Epithelial cell of esophagus (primary cell): ENCODE results near the gene CMBL.

ENCODE experiments used
- DNase-seq: peaks from one replicate; pipeline ENCODE4 v3.0.0; 2010; ENCODE audit warnings: low read depth
- H3K4me3 ChIP-seq: 2 replicates; pipeline ENCODE4 v1.5.1; 2011; ENCODE audit warnings: mild to moderate bottlenecking, low read length, control low read depth
- TF ChIP-seq, protein P1 (sequence below): IDR thresholded peaks from 2 replicates; pipeline ENCODE4 v1.5.1; 2011; ENCODE audit warnings: low read depth, mild to moderate bottlenecking, low read length, control low read depth, inconsistent platforms; ENCODE audit not compliant: insufficient read depth; ENCODE audit errors: missing control alignments

Gene CMBL

DNA sequence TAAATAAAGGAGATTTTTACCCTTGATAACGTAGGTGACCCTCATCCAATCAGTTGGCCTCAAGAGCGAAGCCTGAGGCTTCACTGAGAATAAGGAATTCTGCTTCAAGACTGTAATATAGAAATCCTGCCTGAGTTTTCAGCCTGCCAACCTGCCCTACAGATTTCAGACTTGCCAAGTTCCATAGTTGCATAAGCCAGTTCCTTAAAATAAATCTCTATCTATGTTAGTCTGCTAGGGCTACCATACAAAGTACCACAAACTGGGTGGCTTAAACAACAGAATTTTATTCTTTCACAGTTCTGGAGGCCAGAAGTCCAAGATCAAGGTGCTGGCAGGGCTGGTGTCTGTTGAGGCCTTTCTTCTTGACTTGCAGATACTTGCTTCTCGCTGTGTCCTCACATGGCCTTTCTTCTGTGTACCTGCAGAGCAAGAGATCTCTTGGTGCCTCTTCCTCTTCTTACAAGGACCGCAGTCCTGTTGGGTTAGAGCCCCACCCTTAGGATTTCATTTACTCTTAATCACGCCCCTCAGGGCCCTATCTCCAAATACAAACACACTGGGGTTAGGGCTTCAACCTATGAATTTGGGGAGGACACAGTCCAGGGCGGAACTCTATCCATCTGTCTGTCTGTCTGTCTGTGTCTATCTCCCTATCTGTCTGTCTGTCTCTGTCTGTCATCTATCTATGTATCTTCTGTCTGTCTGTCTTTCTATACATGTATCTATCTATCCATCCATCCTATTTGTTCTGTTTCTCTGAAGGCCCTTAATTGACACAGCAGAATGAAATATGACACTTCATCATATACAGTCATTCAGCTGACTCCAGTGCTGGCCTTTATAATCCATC lies 17.0 kb upstream of the CMBL start:
- TF ChIP-seq, protein P1, sequence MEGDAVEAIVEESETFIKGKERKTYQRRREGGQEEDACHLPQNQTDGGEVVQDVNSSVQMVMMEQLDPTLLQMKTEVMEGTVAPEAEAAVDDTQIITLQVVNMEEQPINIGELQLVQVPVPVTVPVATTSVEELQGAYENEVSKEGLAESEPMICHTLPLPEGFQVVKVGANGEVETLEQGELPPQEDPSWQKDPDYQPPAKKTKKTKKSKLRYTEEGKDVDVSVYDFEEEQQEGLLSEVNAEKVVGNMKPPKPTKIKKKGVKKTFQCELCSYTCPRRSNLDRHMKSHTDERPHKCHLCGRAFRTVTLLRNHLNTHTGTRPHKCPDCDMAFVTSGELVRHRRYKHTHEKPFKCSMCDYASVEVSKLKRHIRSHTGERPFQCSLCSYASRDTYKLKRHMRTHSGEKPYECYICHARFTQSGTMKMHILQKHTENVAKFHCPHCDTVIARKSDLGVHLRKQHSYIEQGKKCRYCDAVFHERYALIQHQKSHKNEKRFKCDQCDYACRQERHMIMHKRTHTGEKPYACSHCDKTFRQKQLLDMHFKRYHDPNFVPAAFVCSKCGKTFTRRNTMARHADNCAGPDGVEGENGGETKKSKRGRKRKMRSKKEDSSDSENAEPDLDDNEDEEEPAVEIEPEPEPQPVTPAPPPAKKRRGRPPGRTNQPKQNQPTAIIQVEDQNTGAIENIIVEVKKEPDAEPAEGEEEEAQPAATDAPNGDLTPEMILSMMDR, result no peak
- no peak overlapping the region for H3K4me3 ChIP-seq
- peak; percentile 40 for DNase-seq

DNA sequence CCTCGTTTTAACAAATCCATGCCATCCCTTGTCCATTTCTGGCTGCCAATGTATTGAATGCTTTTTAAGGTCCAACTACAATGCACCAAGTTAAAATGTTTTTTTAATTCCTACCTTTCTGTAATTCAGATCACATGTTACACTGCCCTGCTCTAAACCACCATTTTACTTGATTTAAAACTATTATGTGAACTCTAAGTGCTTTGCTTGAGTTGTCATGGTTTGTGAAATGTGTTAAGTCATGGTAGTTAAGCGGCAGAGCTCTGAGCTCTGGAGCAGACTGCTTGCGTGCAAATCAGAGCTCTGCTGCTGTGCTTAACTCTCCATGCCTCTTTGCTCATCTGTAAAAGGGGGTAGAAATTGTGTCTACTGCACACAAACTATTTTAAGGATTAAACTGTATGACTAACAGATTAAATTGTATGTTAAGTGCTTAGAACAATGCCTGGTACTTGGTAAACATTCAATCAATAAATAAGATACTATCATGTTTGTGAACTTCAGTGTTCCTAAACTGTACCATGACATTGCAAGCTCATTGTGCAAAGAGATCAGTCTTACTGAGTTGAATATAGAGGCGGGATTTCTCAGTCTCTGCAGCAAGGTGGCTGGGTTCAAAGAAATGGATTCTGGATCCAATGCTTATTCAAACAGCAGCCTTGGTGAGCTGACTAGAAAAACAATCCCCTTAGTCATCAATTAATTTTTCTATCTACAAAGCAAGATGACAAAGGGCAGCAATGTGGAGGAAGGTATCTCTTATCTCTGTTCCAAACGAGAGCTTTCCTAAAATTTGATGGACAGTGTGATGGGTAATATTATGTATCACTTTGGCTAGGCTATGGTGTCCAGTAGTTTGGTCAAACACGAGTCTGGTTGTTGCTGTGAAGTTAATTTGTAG lies 16.1 kb upstream of the CMBL start:
- TF ChIP-seq, protein P1, result no peak
- DNase-seq, result no peak
- H3K4me3 ChIP-seq, result no peak overlapping the region

DNA sequence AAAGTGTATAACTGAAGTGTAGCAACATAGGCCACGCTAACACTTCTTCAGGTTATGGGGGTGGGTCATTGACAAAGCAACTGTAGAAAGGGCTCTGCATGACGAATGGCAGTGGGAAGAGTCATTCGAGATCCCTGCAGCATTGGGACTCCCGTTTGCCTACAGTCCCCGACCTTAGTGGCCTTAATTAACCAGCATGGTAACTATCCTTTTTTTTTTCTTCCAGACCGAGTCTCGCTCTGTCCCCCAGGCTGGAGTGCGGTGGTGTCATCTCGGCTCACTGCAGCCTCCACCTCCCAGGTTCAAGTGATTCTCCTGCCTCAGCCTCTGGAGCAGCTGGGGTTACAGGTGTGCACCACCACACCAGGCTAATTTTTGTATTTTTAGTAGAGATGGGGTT lies 14.2 kb upstream of the CMBL start:
- TF ChIP-seq, protein P1, result no peak
- H3K4me3 ChIP-seq, result no peak overlapping the region
- DNase-seq, result no peak

DNA sequence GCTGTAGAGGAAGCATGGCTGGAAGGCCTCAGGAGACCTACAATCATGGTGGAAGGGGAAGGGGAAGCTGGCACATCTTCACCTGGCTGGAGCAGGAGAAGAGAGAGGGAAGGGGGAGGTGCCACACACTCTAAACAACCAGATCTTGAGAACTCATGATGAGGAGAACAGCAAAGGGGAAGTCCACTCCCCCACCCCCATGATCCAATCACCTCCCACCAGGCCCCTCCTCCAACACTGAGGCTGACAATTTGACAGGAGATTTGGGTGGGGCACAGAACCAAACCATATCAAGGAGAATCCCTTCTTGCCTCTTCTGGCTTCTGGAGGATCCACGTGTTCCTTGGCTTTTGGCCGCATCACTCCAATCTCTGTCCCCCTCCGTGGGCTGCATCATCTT lies 13.1 kb upstream of the CMBL start:
- TF ChIP-seq, protein P1, result no peak

DNA sequence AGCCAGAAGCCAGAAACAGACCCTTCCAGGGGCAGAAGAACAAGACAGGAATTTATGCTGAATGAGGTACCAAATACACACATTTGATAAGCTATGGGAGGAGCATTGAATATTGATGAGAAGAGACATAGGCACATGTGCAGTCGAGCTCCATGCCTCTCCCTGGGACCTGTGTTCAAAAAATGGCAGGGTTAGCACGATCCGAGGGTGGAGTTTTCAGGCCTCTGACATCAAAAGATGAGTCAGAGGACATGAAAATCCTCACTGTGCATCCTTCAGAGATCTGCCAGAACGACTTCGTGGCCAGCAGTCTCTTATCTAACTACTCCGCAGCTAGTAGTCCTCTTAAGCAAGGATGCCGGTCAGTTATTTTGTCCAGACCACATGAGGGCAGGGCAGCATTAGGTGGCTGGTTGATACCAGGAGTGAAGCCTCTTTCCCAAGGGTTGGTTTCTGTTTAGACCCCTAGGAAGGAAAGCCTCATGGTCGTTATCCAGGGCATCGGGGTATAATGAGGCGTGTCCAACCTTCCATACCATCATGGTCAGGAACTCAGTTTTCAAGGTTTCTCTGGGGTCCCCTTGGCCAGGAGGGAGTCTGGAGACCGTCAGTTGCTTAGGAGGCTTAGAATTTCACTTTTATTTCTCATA lies 11.6 kb upstream of the CMBL start:
- DNase-seq, result no peak
- TF ChIP-seq, protein P1, result no peak
- no peak overlapping the region for H3K4me3 ChIP-seq

More for the DNA sequence above, 13.1 kb upstream of the CMBL start:
- no peak for DNase-seq
- no peak overlapping the region for H3K4me3 ChIP-seq

DNA sequence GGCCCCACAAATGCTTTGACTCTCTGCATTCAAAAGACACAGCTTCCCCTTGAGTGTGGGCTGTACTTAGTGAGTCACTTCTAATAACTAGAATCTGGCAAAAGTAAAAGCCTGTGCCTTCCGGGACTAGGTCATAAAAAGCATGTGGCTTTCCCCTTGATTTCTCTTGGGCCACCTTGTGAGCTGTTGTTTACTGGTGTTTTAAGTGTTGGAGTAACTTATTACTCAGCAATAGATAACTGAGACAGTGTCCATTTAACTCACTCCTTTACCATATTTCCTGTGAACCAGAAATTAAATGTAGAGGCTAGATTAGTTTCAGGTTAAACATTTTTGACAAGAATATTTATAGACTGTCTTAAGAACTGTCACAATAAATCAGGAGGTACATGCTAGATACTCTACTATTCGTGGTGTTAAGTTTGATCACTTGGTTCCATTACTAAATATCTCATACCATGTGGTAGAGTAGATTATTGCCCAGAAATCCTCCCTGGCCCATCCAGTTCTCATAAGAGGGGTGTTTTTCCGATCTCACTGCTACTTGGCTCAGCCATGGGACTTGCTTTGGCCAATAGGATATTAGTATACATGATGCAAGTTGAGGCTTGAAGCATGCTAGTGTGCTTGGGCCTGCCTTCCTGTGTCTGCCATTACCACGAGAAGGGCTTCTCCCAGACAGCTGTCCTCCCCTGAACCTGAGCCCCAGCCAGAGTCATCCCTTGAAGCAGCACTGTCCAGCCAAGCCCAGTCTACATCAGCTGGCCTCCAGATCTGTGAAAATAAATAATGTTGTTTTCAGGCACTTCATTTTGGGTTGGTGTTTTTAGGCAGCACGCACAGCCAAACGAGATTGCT lies 10.4 kb upstream of the CMBL start:
- TF ChIP-seq, protein P1, result no peak
- no peak for DNase-seq
- H3K4me3 ChIP-seq, result no peak overlapping the region
